ENCODE measurements around the gene LRRFIP1.

GRCh38 chr2:237581751-237582746, 45.3 kb upstream of the LRRFIP1 start:
- TF ChIP-seq CTCF (IDR thresholded peaks at IDR 0.05) (peak; percentile 56), EZH2 (IDR thresholded peaks at IDR 0.05) (no peak), EZH2phosphoT487 (IDR thresholded peaks at IDR 0.05) (no peak)

Measured in neural progenitor cell (in vitro differentiated cells).